ENCODE data around the gene SKP2. TPM values are rescaled to one million over a fixed set of nuclear protein-coding genes. Genes with fewer than 3 reads are reported as not detected.

The SKP2 gene
- total RNA-seq, 1 donor from 2014 or later, result 14.4 TPM

GRCh38 chr5:36202521-36202961 is 50.6 kb downstream of the SKP2 start:
- Histone ChIP-seq H3K27ac (no peak overlapping the region), H3K36me3 (peaks cover 25 to 43% of the 10 kb centered on the region in 2 donors), H3K27me3 (no peaks in the 10 kb centered on the region), H3K9me3 (no peaks in the 10 kb centered on the region), H3K4me3 (no peak overlapping the region), H3K4me1 (no peaks in the 10 kb centered on the region)
- no peak for DNase-seq (ENCODE audit: low spot score in 2 of 2)
- TF ChIP-seq, protein P1, sequence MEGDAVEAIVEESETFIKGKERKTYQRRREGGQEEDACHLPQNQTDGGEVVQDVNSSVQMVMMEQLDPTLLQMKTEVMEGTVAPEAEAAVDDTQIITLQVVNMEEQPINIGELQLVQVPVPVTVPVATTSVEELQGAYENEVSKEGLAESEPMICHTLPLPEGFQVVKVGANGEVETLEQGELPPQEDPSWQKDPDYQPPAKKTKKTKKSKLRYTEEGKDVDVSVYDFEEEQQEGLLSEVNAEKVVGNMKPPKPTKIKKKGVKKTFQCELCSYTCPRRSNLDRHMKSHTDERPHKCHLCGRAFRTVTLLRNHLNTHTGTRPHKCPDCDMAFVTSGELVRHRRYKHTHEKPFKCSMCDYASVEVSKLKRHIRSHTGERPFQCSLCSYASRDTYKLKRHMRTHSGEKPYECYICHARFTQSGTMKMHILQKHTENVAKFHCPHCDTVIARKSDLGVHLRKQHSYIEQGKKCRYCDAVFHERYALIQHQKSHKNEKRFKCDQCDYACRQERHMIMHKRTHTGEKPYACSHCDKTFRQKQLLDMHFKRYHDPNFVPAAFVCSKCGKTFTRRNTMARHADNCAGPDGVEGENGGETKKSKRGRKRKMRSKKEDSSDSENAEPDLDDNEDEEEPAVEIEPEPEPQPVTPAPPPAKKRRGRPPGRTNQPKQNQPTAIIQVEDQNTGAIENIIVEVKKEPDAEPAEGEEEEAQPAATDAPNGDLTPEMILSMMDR (IDR thresholded peaks at IDR 0.05), result no peak
- intact Hi-C loops (cut with DNase I), result no loop called here

- Histone ChIP-seq H3K27me3 (no peaks in the 10 kb centered on the region), H3K4me3 (no peak overlapping the region), H3K27ac (no peak overlapping the region), H3K4me1 (no peaks in the 10 kb centered on the region), H3K9me3 (no peaks in the 10 kb centered on the region), H3K36me3 (peaks cover 13 to 32% of the 10 kb centered on the region in 2 donors)
- TF ChIP-seq, protein P1 (IDR thresholded peaks at IDR 0.05), result no peak
- intact Hi-C loops (cut with DNase I), result no loop called here
- no peak for DNase-seq (ENCODE audit: low spot score in 2 of 2)
Observed at GRCh38 chr5:36205329-36205728, 53.4 kb downstream of the SKP2 start.

GRCh38 chr5:36206913-36207312 is 55.0 kb downstream of the SKP2 start:
- Histone ChIP-seq H3K27me3 (no peaks in the 10 kb centered on the region), H3K36me3 (peaks cover 9 to 38% of the 10 kb centered on the region in 2 donors), H3K27ac (no peak overlapping the region), H3K4me3 (no peak overlapping the region), H3K4me1 (no peaks in the 10 kb centered on the region), H3K9me3 (no peaks in the 10 kb centered on the region)
- no peak for DNase-seq (ENCODE audit: low spot score in 2 of 2)
- TF ChIP-seq, protein P1 (IDR thresholded peaks at IDR 0.05), result no peak
- intact Hi-C loops (cut with DNase I), result no loop called here

DNA sequence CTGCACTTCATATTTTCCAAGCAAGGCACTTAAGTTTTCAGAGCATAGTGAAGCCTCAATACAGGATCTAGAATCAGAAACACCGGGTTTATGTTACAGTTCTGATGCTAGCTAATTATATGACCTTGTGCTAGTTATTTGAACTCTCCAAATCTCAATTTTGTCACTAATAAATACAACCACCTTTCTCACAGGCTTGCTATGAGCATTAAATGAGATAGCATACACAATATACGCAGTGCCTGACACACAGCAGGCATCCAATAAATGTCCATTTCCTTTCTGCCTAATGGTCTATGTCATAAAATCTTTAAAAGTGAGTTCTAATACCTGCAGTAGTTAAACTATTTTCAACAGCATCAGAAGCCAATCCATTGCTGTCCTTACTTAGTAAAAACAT is 56.9 kb downstream of the SKP2 start:
- intact Hi-C loops (cut with DNase I), result no loop called here
- DNase-seq (ENCODE audit: low spot score in 2 of 2), result no peak
- Histone ChIP-seq H3K27ac (no peak overlapping the region), H3K4me3 (no peak overlapping the region), H3K4me1 (no peaks in the 10 kb centered on the region), H3K36me3 (peaks cover 12 to 43% of the 10 kb centered on the region in 2 donors), H3K9me3 (no peaks in the 10 kb centered on the region), H3K27me3 (no peaks in the 10 kb centered on the region)
- TF ChIP-seq, protein P1 (IDR thresholded peaks at IDR 0.05), result no peak

GRCh38 chr5:36209664-36210063 is 57.8 kb downstream of the SKP2 start:
- Histone ChIP-seq H3K27me3 (no peaks in the 10 kb centered on the region), H3K27ac (no peak overlapping the region), H3K4me1 (no peaks in the 10 kb centered on the region), H3K9me3 (no peaks in the 10 kb centered on the region), H3K4me3 (no peak overlapping the region), H3K36me3 (peaks cover 14 to 50% of the 10 kb centered on the region in 2 donors)
- no peak for DNase-seq (ENCODE audit: low spot score in 2 of 2)
- TF ChIP-seq, protein P1 (IDR thresholded peaks at IDR 0.05), result no peak
- intact Hi-C loops (cut with DNase I), result no loop called here

DNA sequence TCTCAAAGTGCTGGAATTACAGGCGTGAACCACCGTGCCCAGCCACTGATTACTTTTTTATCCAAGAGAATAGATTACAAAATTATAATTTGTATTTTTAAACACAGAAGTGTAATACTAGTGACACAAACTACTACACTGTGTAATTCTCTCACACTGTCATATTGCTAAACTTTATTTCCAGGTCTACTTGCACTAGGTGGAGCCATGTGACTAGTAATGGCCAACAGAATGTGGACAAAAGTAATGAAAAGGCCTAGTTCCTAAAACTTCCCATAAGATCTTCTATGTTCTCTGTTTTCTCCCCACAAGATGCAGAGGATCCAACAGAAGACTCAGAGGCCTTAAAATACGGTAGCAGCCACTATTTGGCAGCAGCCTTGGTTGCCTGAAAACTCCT is 62.5 kb downstream of the SKP2 start:
- DNase-seq (ENCODE audit: low spot score in 2 of 2), result no peak
- H3K9me3 ChIP-seq, result no peaks in the 10 kb centered on the region
- no peaks in the 10 kb centered on the region for H3K27me3 ChIP-seq
- TF ChIP-seq, protein P1 (IDR thresholded peaks at IDR 0.05), result no peak
- H3K36me3 ChIP-seq, result peaks cover 33 to 55% of the 10 kb centered on the region in 2 donors
- intact Hi-C loops (cut with DNase I), result no loop called here
- no peak overlapping the region for H3K27ac ChIP-seq
- H3K4me1 ChIP-seq, result no peaks in the 10 kb centered on the region
- H3K4me3 ChIP-seq, result no peak overlapping the region

Measured in ascending aorta (tissue), 2 donors.